Pancreas (tissue), 10 donors: ENCODE data around the gene ARID3A. TPM values are rescaled to one million over a fixed set of nuclear protein-coding genes. Genes with fewer than 3 reads are reported as not detected.

Experiments used
- ATAC-seq, 4 donors: fragments of 200-7000 bp; cut with Tn5 transposase; one replicate each; pipeline versions ENCODE4 v1.8.0 to v1.9.1; 2020; ENCODE audit warnings: mild to moderate bottlenecking in 4 of 4, moderate library complexity in 4 of 4
- DNase-seq, 6 donors: peaks; one replicate each; pipeline ENCODE4 v3.0.0-alpha.2; 2020
- FAIRE-seq: peaks from 2 replicates; lab custom pipeline; 2012; peaks lifted over from hg19 to GRCh38; lab: Jason Lieb, UNC
- H3K27ac ChIP-seq, 4 donors: fragments of 200-600 bp; sonication (generic); 1 replicate in 3 of 4; 2 replicates in 1 of 4; pipeline versions ENCODE4 v1.5.0 to v1.8.0; 2020
- H3K27me3 ChIP-seq, 4 donors: fragments of 200-600 bp; one replicate each; pipeline ENCODE4 v1.8.0; 2021
- H3K36me3 ChIP-seq, 3 donors: fragments of 200-600 bp; sonication (generic) in 1 of 3; one replicate each; pipeline versions ENCODE4 v1.5.0 to v1.8.0; 2020 to 2021
- H3K4me1 ChIP-seq, 3 donors: fragments of 200-600 bp; one replicate each; pipeline ENCODE4 v1.8.0; 2021
- H3K4me3 ChIP-seq, 4 donors: fragments of 200-600 bp; sonication (generic) in 2 of 4; one replicate each; pipeline versions ENCODE4 v1.5.0 to v1.8.0; 2020 to 2021
- H3K9me3 ChIP-seq, 4 donors: fragments of 200-600 bp; one replicate each; pipeline ENCODE4 v1.8.0; 2021
- CTCF ChIP-seq, 4 donors: fragments of 200-600 bp; sonication (generic) in 3 of 4; IDR thresholded peaks; one replicate each; pipeline versions ENCODE4 v1.5.0 to v1.8.0; 2021; ENCODE audit warnings: antibody characterized with exemption in 4 of 4
- WGBS, 2 donors: extraction: QIAGEN DNeasy Blood & Tissue Kit; methylation state at CpG; one replicate each; pipeline ENCODE4 v1.1.7; 2013; 5-methylcytosine and 5-hydroxymethylcytosine counted together
- intact Hi-C, 3 donors: fragments of 100-400 bp; cut with DNase I; formaldehyde crosslinking; loops; one replicate each; pipeline versions ENCODE4 v1.11.1 to v1.14.2; 2022
- polyA plus RNA-seq, 2 donors: library from polyadenylated mRNA; stranded (reverse); fragments of 200-250 nt; gene quantifications; one replicate each; pipeline ENCODE4 v1.2.3, GENCODE V29; 2013
- total RNA-seq, 6 donors: library from RNA; stranded (reverse); fragmentation: NEBNext Ultra II Directional in 4 of 6; extraction: Animal tissue kit (Norgen Biotek cat#: 25700) in 4 of 6; gene quantifications; one replicate each; pipeline versions ENCODE4 v1.2.1 to v1.2.4, GENCODE V29; 2021 to 2023
- donor health status: healthy with polysubstance abuse.
- donor health status: DM: no; HTN: no; CAD: no; lungs with moderate emphysema.
- donor health status: DM: no; HTN: no; CAD: no.
- donor health status: control.
- donor health status: control.
- donor health status: Bipolar disorder and iron deficiency.
- donor health status: DM: yes; HTN: yes; CAD: no.
- donor health status: DM: no; HTN: no; CAD: no.
- donor health status: DM: no; HTN: no; CAD: no.
- donor health status: DM: yes; HTN: yes; CAD: no.

Gene ARID3A
- total and polyA plus RNA-seq, 8 donors, result 4.6 to 8.5 (median 7.1) TPM

GRCh38 chr19:929203-929890 is 3.5 kb downstream of the ARID3A start:
- Histone ChIP-seq H3K9me3 (no peaks in the 10 kb centered on the region), H3K36me3 (no peaks in the 10 kb centered on the region), H3K27ac (no peak overlapping the region), H3K4me1 (peaks cover 11 to 23% (median 21%) of the 10 kb centered on the region in 3 donors), H3K4me3 (no peak overlapping the region), H3K27me3 (no peaks in the 10 kb centered on the region)
- intact Hi-C loops, result loop anchor here in 1 of 3 donors (10.0 kb wide), 1 partner anchor 55 kb away; the partner anchor contains the start of gene WDR18
- no peak for ATAC-seq
- TF ChIP-seq CTCF (IDR thresholded peaks at IDR 0.05), result no peak
- 93% methylated on average over 44 to 51 of the region's 51 CpGs for WGBS, 2 donors
- no peak for FAIRE-seq
- no peak for DNase-seq

- FAIRE-seq, result no peak
- no peak for DNase-seq
- WGBS, 2 donors, result 92 to 96% methylated on average over 6 of the region's 6 CpGs
- no peak for TF ChIP-seq CTCF (IDR thresholded peaks at IDR 0.05)
- no peak for ATAC-seq
- Histone ChIP-seq H3K27me3 (no peaks in the 10 kb centered on the region), H3K4me1 (peaks cover 12 to 27% (median 21%) of the 10 kb centered on the region in 3 donors), H3K4me3 (no peak overlapping the region), H3K27ac (no peak overlapping the region), H3K36me3 (no peaks in the 10 kb centered on the region), H3K9me3 (no peaks in the 10 kb centered on the region)
- intact Hi-C loops, result loop anchor here in 1 of 3 donors (10.0 kb wide), 1 partner anchor 55 kb away; the partner anchor contains the start of gene WDR18
These were observed 4.0 kb downstream of the ARID3A start for GRCh38 chr19:929891-930258.

- no peaks in the 10 kb centered on the region for H3K36me3 ChIP-seq
- peaks cover 16 to 31% (median 25%) of the 10 kb centered on the region in 3 donors for H3K4me1 ChIP-seq
- no peak for TF ChIP-seq CTCF (IDR thresholded peaks at IDR 0.05)
- 89 to 91% methylated on average over 26 to 32 of the region's 32 CpGs for WGBS, 2 donors
- FAIRE-seq, result no peak
- no peaks in the 10 kb centered on the region for H3K9me3 ChIP-seq
- H3K4me3 ChIP-seq, result no peak overlapping the region
- H3K27me3 ChIP-seq, result no peaks in the 10 kb centered on the region
- no peak for DNase-seq
- ATAC-seq, result no peak
- H3K27ac ChIP-seq, result peak overlapping the region in 1 of 4 donors; percentile 76
- intact Hi-C loops, result no loop called here
These were observed 6.2 kb downstream of the ARID3A start for GRCh38 chr19:931860-932647.

GRCh38 chr19:932648-933552 is 7.1 kb downstream of the ARID3A start:
- no peaks in the 10 kb centered on the region for H3K9me3 ChIP-seq
- no peaks in the 10 kb centered on the region for H3K27me3 ChIP-seq
- H3K4me1 ChIP-seq, result peaks cover 16 to 26% (median 25%) of the 10 kb centered on the region in 3 donors
- H3K4me3 ChIP-seq, result no peak overlapping the region
- WGBS, 2 donors, result 73 to 77% methylated on average over 47 to 54 of the region's 54 CpGs
- DNase-seq, result peak in 2 of 6 donors; percentile 60 to 84
- intact Hi-C loops, result no loop called here
- no peak for FAIRE-seq
- H3K27ac ChIP-seq, result peak overlapping the region; percentile 11 to 76 (median 36)
- no peak for TF ChIP-seq CTCF (IDR thresholded peaks at IDR 0.05)
- peak in 3 of 4 donors; percentile 3 to 17 (median 6) for ATAC-seq
- H3K36me3 ChIP-seq, result no peaks in the 10 kb centered on the region
